GM12878 (cell line): Measurements from ENCODE around the gene OR52K1. TPM values are rescaled to one million over a fixed set of nuclear protein-coding genes. Genes with fewer than 3 reads are reported as not detected.

Source experiments
- ATAC-seq: fragments of 200-7000 bp; cut with Tn5 transposase; 3 replicates; pipeline ENCODE4 v1.9.1; 2020; ENCODE audit warnings: mild to moderate bottlenecking, moderate library complexity
- BruUV-seq: library from RNA; stranded (reverse); fragments of 400-500 nt; replicated peaks from 2 replicates; lab custom pipeline; 2021; lab: Mats Ljungman, UMichigan
- CTCF ChIA-PET: fragments of 300-600 bp; sonication (Branson Sonifier 250); formaldehyde crosslinking; extraction: SDS; loops from one replicate; lab custom pipeline; 2021; ENCODE audit warnings: inconsistent platforms; lab: Yijun Ruan, JAX
- POLR2A ChIA-PET: fragments of 350-600 bp; formaldehyde crosslinking; extraction: SDS; loops from one replicate; lab custom pipeline; 2021; ENCODE audit warnings: inconsistent platforms; lab: Charles Lee
- RAD21 ChIA-PET: fragments of 300-600 bp; sonication (Branson Sonifier 250); formaldehyde crosslinking; loops from one replicate; lab custom pipeline; 2023; ENCODE audit warnings: antibody characterized with exemption; ENCODE audit not compliant: unreplicated experiment; lab: Charles Lee
- SMC1A ChIA-PET: fragments of 300-600 bp; sonication (Branson Sonifier 250); formaldehyde crosslinking; loops from one replicate; lab custom pipeline; 2023; ENCODE audit not compliant: unreplicated experiment, uncharacterized antibody; lab: Charles Lee
- DNase-seq: peaks from one replicate; pipeline ENCODE4 v3.0.0-alpha.2; 2011; ENCODE audit warnings: low read depth, low spot score
- FAIRE-seq: peaks from 3 replicates; lab custom pipeline; 2011; peaks lifted over from hg19 to GRCh38; lab: Jason Lieb, UNC
- H2AFZ ChIP-seq: 2 replicates; pipeline ENCODE4 v1.6.0; 2011; ENCODE audit warnings: low read depth, low read length, control low read depth; ENCODE audit not compliant: control insufficient read depth
- H3K27ac ChIP-seq: 2 replicates; pipeline ENCODE4 v1.5.1; 2011; ENCODE audit warnings: control low read depth; ENCODE audit not compliant: control insufficient read depth, insufficient read depth
- H3K27me3 ChIP-seq, 2 experiments: replicated peaks in 1 of 2; 2 replicates each; pipeline versions ENCODE4 v1.6.0 to v1.6.1; 2011; ENCODE audit warnings: low read length in 1 of 2; ENCODE audit not compliant: control insufficient read depth in 2 of 2, insufficient read depth in 2 of 2
- H3K36me3 ChIP-seq, 2 experiments: 2 replicates each; pipeline ENCODE4 v1.5.1; 2011; ENCODE audit warnings: low read length in 1 of 2; ENCODE audit not compliant: control insufficient read depth in 2 of 2, insufficient read depth in 2 of 2
- H3K4me1 ChIP-seq: 2 replicates; pipeline ENCODE4 v1.6.1; 2011; ENCODE audit warnings: mild to moderate bottlenecking, low read length, moderate library complexity, mixed read lengths; ENCODE audit not compliant: control insufficient read depth, insufficient read depth
- H3K4me2 ChIP-seq: 2 replicates; pipeline ENCODE4 v1.6.0; 2011; ENCODE audit warnings: control low read depth; ENCODE audit not compliant: control insufficient read depth, insufficient read depth
- H3K4me3 ChIP-seq: fragments of 200-600 bp; sonication (generic); 2 replicates; pipeline ENCODE4 v1.5.1; 2016
- H3K79me2 ChIP-seq: 2 replicates; pipeline ENCODE4 v1.6.0; 2011; ENCODE audit warnings: low read length; ENCODE audit not compliant: control insufficient read depth, insufficient read depth
- H3K9ac ChIP-seq: 2 replicates; pipeline ENCODE4 v1.8.0; 2011; ENCODE audit warnings: low read length, control low read depth, mixed read lengths; ENCODE audit not compliant: control insufficient read depth, insufficient read depth
- H3K9me3 ChIP-seq: replicated peaks from 3 replicates; pipeline ENCODE4 v1.5.1; 2011; ENCODE audit warnings: mild to moderate bottlenecking, low read length; ENCODE audit not compliant: control insufficient read depth, insufficient read depth
- H4K20me1 ChIP-seq: 2 replicates; pipeline ENCODE4 v1.6.0; 2011; ENCODE audit not compliant: control insufficient read depth, insufficient read depth
- ATF2 ChIP-seq: IDR thresholded peaks from 2 replicates; pipeline ENCODE4 v1.6.1; 2012; ENCODE audit warnings: low read length, inconsistent platforms
- BCLAF1 ChIP-seq: fragments of 450-650 bp; IDR thresholded peaks from 2 replicates; pipeline ENCODE4 v1.6.1; 2017; ENCODE audit warnings: antibody characterized with exemption, mild to moderate bottlenecking, moderate library complexity
- CBFB ChIP-seq: IDR thresholded peaks from 2 replicates; pipeline ENCODE4 v1.6.1; 2016; ENCODE audit warnings: antibody characterized with exemption, low read depth
- DPF2 ChIP-seq: fragments of 450-650 bp; IDR thresholded peaks from 2 replicates; pipeline ENCODE4 v1.6.1; 2017; ENCODE audit warnings: mild to moderate bottlenecking
- EZH2 ChIP-seq: IDR thresholded peaks from 2 replicates; pipeline ENCODE4 v1.6.1; 2012; ENCODE audit warnings: low read depth, mild to moderate bottlenecking, control low read depth, inconsistent platforms, low read length, borderline replicate concordance; ENCODE audit not compliant: control insufficient read depth
- MYC ChIP-seq: IDR thresholded peaks from 2 replicates; pipeline ENCODE4 v1.6.1; 2011; ENCODE audit warnings: mild to moderate bottlenecking, low read length, moderate library complexity, inconsistent platforms; ENCODE audit not compliant: insufficient read depth, insufficient replicate concordance, insufficient read length, severe bottlenecking
- NBN ChIP-seq: fragments of 450-650 bp; IDR thresholded peaks from 2 replicates; pipeline ENCODE4 v1.6.1; 2016
- NFYA ChIP-seq: IDR thresholded peaks from 2 replicates; pipeline ENCODE4 v1.6.1; 2011; ENCODE audit warnings: low read depth, mild to moderate bottlenecking, low read length, improper control_type of control experiment, borderline replicate concordance
- NRF1 ChIP-seq: conservative IDR thresholded peaks from 2 replicates; pipeline ENCODE4 v1.6.1; 2011; ENCODE audit warnings: mild to moderate bottlenecking, low read depth, low read length, improper control_type of control experiment
- PML ChIP-seq: IDR thresholded peaks from 2 replicates; pipeline ENCODE4 v1.6.1; 2012; ENCODE audit warnings: low read length, inconsistent platforms
- POLR2A ChIP-seq: IDR thresholded peaks from 2 replicates; pipeline ENCODE4 v1.6.1; 2011; ENCODE audit warnings: low read depth, mild to moderate bottlenecking, low read length
- RFX5 ChIP-seq: IDR thresholded peaks from 2 replicates; pipeline ENCODE4 v1.6.1; 2011; ENCODE audit warnings: low read depth, low read length, improper control_type of control experiment
- SIN3A ChIP-seq: IDR thresholded peaks from 2 replicates; pipeline ENCODE4 v1.6.1; 2012; ENCODE audit warnings: low read depth, low read length, improper control_type of control experiment
- SMAD5 ChIP-seq: IDR thresholded peaks from 2 replicates; pipeline ENCODE4 v1.6.1; 2016; ENCODE audit warnings: antibody characterized with exemption, low read depth
- SREBF1 ChIP-seq: IDR thresholded peaks from 2 replicates; pipeline ENCODE4 v1.6.1; 2012; ENCODE audit warnings: mild to moderate bottlenecking, low read length
- STAT1 ChIP-seq: fragments of 450-650 bp; conservative IDR thresholded peaks from 2 replicates; pipeline ENCODE4 v1.6.1; 2014; ENCODE audit warnings: antibody characterized with exemption, mild to moderate bottlenecking
- WGBS: methylation state at CpG from one replicate; pipeline ENCODE4 v1.1.6; 2016; ENCODE audit warnings: low lambda C conversion rate; ENCODE audit not compliant: insufficient replicate concordance, insufficient coverage; ENCODE audit errors: missing lambda C conversion rate; 5-methylcytosine and 5-hydroxymethylcytosine counted together
- in situ Hi-C: fragments of 300-500 bp; cut with MboI; formaldehyde crosslinking; loops from 9 replicates; pipeline ENCODE4 v1.14.3; 2018; ENCODE audit warnings: mixed read lengths
- intact Hi-C: fragments of 100-400 bp; cut with micrococcal nuclease; formaldehyde crosslinking; loops from one replicate; pipeline ENCODE4 v1.14.2; 2022; ENCODE audit not compliant: unreplicated experiment
- polyA plus RNA-seq, 11 experiments: library from polyadenylated mRNA; depleted of rRNA in 4 of 11; unstranded in 6 of 11; stranded (reverse) in 5 of 11; fragments of >200 nt; fragmentation: Nextera tagmentation in 4 of 11; fragmentation: Illumina TruSeq in 1 of 11; extraction: Ambion mirVana in 4 of 11; extraction: Trizol in 1 of 11; gene quantifications; 1 replicate in 1 of 11; 2 replicates in 10 of 11; pipeline versions ENCODE4 v1.2.1 to v1.2.3, GENCODE V29; 2011 to 2016; ENCODE audit warnings: inconsistent platforms in 2 of 11, missing spikeins in 2 of 11, low read depth in 1 of 11
- total RNA-seq, 4 experiments: library from RNA; depleted of rRNA in 3 of 4; stranded (reverse); fragments of >200 nt in 3 of 4; fragmentation: Illumina TruSeq in 1 of 4; extraction: Trizol in 1 of 4; gene quantifications; 2 replicates each; pipeline versions ENCODE4 v1.2.1 to v1.2.3, GENCODE V29; 2013 to 2021
- TF ChIP-seq, protein P1 (sequence below): fragments of 450-650 bp; IDR thresholded peaks from 2 replicates; pipeline ENCODE4 v1.6.1; 2018; ENCODE audit warnings: borderline replicate concordance, mild to moderate bottlenecking; ENCODE audit not compliant: partially characterized antibody
- TF ChIP-seq, protein P2 (sequence below): fragments of 450-650 bp; IDR thresholded peaks from 2 replicates; pipeline ENCODE4 v1.6.1; 2016; ENCODE audit warnings: mild to moderate bottlenecking

Gene OR52K1
- total and polyA plus RNA-seq, 10 of the 15 experiments (the other 5 are each of a cell fraction or from before 2014, with no cell fraction given): not detected

DNA sequence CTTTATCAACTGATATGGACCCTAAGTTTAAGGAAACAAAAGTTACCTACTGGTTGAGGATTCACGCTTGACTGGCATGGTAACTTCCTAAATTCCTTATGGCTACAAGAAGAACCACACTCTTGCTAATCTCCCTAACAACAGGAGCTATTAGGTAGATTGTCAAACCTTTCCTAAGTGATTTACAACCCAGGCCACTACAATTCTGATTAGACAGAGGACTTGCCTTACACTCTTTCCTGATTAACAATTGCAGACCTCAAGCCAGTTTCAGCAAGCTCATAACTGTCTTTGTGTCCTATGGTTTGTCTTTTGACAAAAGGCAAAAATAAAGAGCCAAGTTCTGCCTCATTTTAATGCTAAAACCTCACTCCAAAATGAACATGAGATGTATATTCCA lies 17.0 kb upstream of the OR52K1 start:
- POLR2A ChIA-PET: no interaction called here
- WGBS: 8% methylated on average over 1 of the region's 1 CpG
- no peaks in the 10 kb centered on the region for H3K36me3 ChIP-seq
- no peak for DNase-seq
- H3K27me3 ChIP-seq: no peaks in the 10 kb centered on the region
- peaks cover 7% of the 10 kb centered on the region; the same call in 2 of the 3 replicates for H3K9me3 ChIP-seq
- FAIRE-seq: no peak
- no peak for ATAC-seq
- no peak overlapping the region for H3K27ac ChIP-seq
- no peaks in the 10 kb centered on the region for H4K20me1 ChIP-seq
- H3K4me3 ChIP-seq: no peak overlapping the region
- H3K4me2 ChIP-seq: no peak overlapping the region
- SMC1A ChIA-PET: no interaction called here
- no peak overlapping the region for H3K9ac ChIP-seq
- H3K79me2 ChIP-seq: no peaks in the 10 kb centered on the region
- RAD21 ChIA-PET: no interaction called here
- no TSS peak for BruUV-seq
- CTCF ChIA-PET: no interaction called here
- H3K4me1 ChIP-seq: no peaks in the 10 kb centered on the region; the same call in 1 of the 2 replicates
- intact Hi-C loops: no loop called here
- no peak overlapping the region for H2AFZ ChIP-seq
- in situ Hi-C loops: no loop called here
- no peak for TF ChIP-seq CBFB
- TF ChIP-seq SMAD5: no peak
- no peak for TF ChIP-seq POLR2A
- no peak for TF ChIP-seq SIN3A
- no peak for TF ChIP-seq BCLAF1
- no peak for TF ChIP-seq STAT1
- no peak for TF ChIP-seq NFYA
- TF ChIP-seq MYC: no peak
- no peak for TF ChIP-seq DPF2
- no peak for TF ChIP-seq RFX5
- TF ChIP-seq PML: no peak
- TF ChIP-seq EZH2: no peak
- TF ChIP-seq ATF2: no peak
- no peak for TF ChIP-seq NRF1
- TF ChIP-seq, protein P1, sequence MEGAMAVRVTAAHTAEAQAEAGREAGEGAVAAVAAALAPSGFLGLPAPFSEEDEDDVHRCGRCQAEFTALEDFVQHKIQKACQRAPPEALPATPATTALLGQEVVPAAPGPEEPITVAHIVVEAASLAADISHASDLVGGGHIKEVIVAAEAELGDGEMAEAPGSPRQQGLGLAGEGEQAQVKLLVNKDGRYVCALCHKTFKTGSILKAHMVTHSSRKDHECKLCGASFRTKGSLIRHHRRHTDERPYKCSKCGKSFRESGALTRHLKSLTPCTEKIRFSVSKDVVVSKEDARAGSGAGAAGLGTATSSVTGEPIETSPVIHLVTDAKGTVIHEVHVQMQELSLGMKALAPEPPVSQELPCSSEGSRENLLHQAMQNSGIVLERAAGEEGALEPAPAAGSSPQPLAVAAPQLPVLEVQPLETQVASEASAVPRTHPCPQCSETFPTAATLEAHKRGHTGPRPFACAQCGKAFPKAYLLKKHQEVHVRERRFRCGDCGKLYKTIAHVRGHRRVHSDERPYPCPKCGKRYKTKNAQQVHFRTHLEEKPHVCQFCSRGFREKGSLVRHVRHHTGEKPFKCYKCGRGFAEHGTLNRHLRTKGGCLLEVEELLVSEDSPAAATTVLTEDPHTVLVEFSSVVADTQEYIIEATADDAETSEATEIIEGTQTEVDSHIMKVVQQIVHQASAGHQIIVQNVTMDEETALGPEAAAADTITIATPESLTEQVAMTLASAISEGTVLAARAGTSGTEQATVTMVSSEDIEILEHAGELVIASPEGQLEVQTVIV: no peak
- TF ChIP-seq, protein P2, sequence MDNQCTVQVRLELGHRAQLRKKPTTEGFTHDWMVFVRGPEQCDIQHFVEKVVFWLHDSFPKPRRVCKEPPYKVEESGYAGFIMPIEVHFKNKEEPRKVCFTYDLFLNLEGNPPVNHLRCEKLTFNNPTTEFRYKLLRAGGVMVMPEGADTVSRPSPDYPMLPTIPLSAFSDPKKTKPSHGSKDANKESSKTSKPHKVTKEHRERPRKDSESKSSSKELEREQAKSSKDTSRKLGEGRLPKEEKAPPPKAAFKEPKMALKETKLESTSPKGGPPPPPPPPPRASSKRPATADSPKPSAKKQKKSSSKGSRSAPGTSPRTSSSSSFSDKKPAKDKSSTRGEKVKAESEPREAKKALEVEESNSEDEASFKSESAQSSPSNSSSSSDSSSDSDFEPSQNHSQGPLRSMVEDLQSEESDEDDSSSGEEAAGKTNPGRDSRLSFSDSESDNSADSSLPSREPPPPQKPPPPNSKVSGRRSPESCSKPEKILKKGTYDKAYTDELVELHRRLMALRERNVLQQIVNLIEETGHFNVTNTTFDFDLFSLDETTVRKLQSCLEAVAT: no peak
- no peak for TF ChIP-seq SREBF1
- TF ChIP-seq NBN: no peak
